NCI-H524 (cell line): ENCODE results near the gene GSTCD.
A peak's percentile ranks its signal among the peaks of the same experiment; 100 is the strongest.

Source experiments
- DNase-seq, 2 experiments: peaks; one replicate each; lab custom pipeline; 2025; lab: John Stamatoyannopoulos, UW

The GSTCD gene

DNA sequence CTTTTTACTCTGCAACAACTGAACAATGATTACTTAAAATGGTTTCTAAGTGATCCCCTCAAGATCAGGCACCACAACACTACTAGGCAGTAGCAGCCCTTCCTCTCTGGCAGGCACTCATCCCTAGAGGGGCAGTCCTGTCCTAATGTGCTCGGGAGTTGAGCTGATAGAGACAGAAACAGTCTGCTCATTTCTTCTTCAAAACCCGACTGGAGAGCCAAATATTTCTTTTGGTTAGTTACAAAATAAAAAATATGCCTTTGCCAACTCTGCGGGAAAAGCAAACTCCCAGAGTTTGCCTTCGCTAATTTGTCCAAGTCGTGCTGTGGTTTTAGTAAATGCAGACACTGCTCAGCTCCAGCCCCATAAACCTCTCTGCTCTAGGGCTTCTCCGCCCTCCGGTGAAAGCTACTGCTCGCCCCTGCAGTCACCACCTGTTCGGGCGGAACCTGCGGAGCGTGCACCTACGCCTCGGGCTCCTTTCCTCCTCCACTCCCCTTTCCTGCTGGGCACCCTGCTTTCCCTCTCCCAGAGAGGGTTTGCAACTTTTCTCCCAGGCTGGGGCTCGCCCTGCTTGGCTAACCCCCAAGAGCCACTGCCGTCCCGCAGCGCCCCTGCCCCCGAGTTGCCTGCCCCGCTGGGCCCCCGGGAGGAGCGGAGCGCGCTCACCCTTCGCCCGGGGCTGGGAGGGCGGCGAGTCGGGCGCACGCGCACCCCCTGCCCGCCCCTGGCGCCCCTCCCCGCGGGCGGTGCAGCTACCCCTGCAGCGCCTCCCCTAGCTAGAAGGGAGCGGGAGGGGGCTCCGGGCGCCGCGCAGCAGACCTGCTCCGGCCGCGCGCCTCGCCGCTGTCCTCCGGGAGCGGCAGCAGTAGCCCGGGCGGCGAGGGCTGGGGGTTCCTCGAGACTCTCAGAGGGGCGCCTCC, 186.3 kb downstream of the GSTCD start, which contains the start of gene NPNT:
NPNT (plus strand) TSS at position 812 of the 923 bp plus-strand sequence. CDS start 182 bp downstream, outside the sequence.
- DNase-seq, result peak in 1 of 2 experiments; percentile 56

DNA sequence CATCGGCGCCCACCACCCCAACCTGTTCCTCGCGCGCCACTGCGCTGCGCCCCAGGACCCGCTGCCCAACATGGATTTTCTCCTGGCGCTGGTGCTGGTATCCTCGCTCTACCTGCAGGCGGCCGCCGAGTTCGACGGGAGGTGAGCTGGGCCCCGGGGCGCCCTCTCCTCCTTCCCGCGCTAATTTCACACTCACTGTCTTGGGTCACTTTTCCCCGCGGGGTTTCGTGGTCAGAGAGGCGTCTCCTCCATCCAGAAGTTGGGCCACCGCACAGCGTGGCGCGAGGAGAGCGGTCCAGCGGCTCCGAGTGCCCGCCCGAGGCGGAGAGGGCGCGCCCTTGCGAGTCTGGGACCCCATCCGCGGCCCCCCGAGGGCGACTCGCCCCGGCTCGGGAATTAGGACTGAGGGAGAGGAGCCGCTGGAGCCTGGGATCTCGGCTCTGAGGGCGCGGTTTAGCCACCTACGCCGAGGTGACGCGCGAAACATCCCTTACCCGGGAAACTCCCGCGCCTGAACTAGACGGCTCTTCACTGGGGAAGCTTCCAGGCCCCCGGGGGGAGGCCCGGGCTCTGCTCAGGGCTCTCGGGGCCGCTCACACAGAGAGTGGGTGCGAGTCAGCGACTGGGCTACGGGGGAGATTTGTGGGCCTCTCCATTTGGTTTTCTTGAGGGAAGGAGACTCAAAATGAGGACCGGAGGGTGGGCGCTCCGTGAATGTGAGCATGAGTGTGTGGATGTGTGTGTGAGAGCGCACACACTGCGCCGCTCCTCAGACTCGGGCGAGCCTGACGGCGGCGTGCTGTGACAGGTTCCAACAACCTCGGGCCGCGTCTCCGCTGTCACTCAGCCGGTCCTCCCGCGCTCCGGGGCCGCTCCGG, 187.2 kb downstream of the GSTCD start:
- DNase-seq, result peak in 1 of 2 experiments; percentile 41

- DNase-seq, result no peak
These were observed 187.9 kb downstream of the GSTCD start for GRCh38 chr4:105896461-105896942.
